A673 (cell line): ENCODE results near the gene MSL1. TPM values are rescaled to one million over a fixed set of nuclear protein-coding genes. Genes with fewer than 3 reads are reported as not detected.
A peak's percentile ranks its signal among the peaks of the same experiment; 100 is the strongest.

Experiments
- BruUV-seq: library from RNA; stranded (reverse); fragments of 400-500 nt; replicated peaks from 2 replicates; lab custom pipeline; 2021; lab: Mats Ljungman, UMichigan
- CTCF ChIA-PET: fragments of 300-600 bp; sonication (Branson Sonifier 250); formaldehyde crosslinking; loops from one replicate; lab custom pipeline; 2022; ENCODE audit warnings: antibody characterized with exemption; lab: Charles Lee
- POLR2A ChIA-PET: fragments of 300-600 bp; sonication (Branson Sonifier 250); formaldehyde crosslinking; loops from one replicate; lab custom pipeline; 2022; ENCODE audit warnings: antibody characterized with exemption; ENCODE audit not compliant: low non-redundant PET; lab: Charles Lee
- DNase-seq: peaks from one replicate; pipeline ENCODE4 v3.0.0-alpha.2; 2015; ENCODE audit warnings: low spot score
- H3K27ac ChIP-seq: fragments of 200-600 bp; sonication (generic); 2 replicates; pipeline ENCODE4 v1.5.1; 2016; ENCODE audit warnings: mixed run types, low read depth, mild to moderate bottlenecking, mixed read lengths, antibody characterized with exemption, low read length; ENCODE audit not compliant: poor library complexity, severe bottlenecking
- H3K27me3 ChIP-seq: fragments of 200-600 bp; sonication (generic); replicated peaks from 2 replicates; pipeline ENCODE4 v1.6.1; 2017; ENCODE audit warnings: mixed run types, low read depth, mild to moderate bottlenecking, mixed read lengths, antibody characterized with exemption, low read length; ENCODE audit not compliant: insufficient read depth, poor library complexity
- H3K36me3 ChIP-seq: fragments of 200-600 bp; sonication (generic); 2 replicates; pipeline ENCODE4 v1.6.1; 2016; ENCODE audit warnings: mixed run types, mild to moderate bottlenecking, mixed read lengths, antibody characterized with exemption, low read length; ENCODE audit not compliant: insufficient read depth, poor library complexity, severe bottlenecking
- H3K4me1 ChIP-seq: fragments of 200-600 bp; sonication (generic); 2 replicates; pipeline ENCODE4 v1.6.1; 2017; ENCODE audit warnings: mixed run types, mild to moderate bottlenecking, mixed read lengths, antibody characterized with exemption, low read length; ENCODE audit not compliant: insufficient read depth, poor library complexity, severe bottlenecking
- H3K4me3 ChIP-seq: fragments of 200-600 bp; sonication (generic); 2 replicates; pipeline ENCODE4 v1.5.1; 2016; ENCODE audit warnings: low read depth, mixed run types, mild to moderate bottlenecking, mixed read lengths, low read length; ENCODE audit not compliant: poor library complexity, severe bottlenecking
- H3K9me3 ChIP-seq: fragments of 200-600 bp; sonication (generic); 2 replicates; pipeline ENCODE4 v1.6.1; 2016; ENCODE audit warnings: mixed run types, low read depth, mild to moderate bottlenecking, mixed read lengths, antibody characterized with exemption, low read length; ENCODE audit not compliant: poor library complexity, severe bottlenecking
- CTCF ChIP-seq: fragments of 300-800, 200-600 bp; sonication (generic); conservative IDR thresholded peaks from 2 replicates; pipeline ENCODE4 v1.5.1; 2017; ENCODE audit warnings: low read depth, mild to moderate bottlenecking, antibody characterized with exemption, low read length, moderate library complexity, mixed read lengths
- EZH2 ChIP-seq: fragments of 200-600 bp; sonication (generic); IDR thresholded peaks from 2 replicates; pipeline ENCODE4 v1.6.1; 2017; ENCODE audit warnings: borderline replicate concordance, low read depth, mild to moderate bottlenecking, mixed read lengths, antibody characterized with exemption, low read length; ENCODE audit not compliant: poor library complexity, severe bottlenecking
- intact Hi-C: fragments of 100-400 bp; cut with micrococcal nuclease; formaldehyde crosslinking; loops from one replicate; pipeline ENCODE4 v1.10.0; 2022; ENCODE audit not compliant: unreplicated experiment
- total RNA-seq: library from RNA; stranded (reverse); gene quantifications from 2 replicates; pipeline ENCODE4 v1.2.3, GENCODE V29; 2021

The MSL1 gene
- total RNA-seq, 1 experiment from 2014 or later = 59.9 TPM

- intact Hi-C loops = loop anchor here (5.0 kb wide), 1 partner anchor 181 kb away; no protein-coding TSS in a partner anchor
- Histone ChIP-seq H3K4me1 (peaks cover 26% of the 10 kb centered on the region), H3K4me3 (no peak overlapping the region), H3K27ac (no peak overlapping the region), H3K36me3 (no peaks in the 10 kb centered on the region), H3K27me3 (no peaks in the 10 kb centered on the region), H3K9me3 (no peaks in the 10 kb centered on the region)
- peak; percentile 78 for DNase-seq
- ChIA-PET CTCF (no interaction called here), POLR2A (no interaction called here)
- BruUV-seq = no TSS peak
- TF ChIP-seq EZH2 = no peak
- peak; percentile 63 for TF ChIP-seq CTCF
Measured at GRCh38 chr17:40111221-40112128, 10.3 kb upstream of the MSL1 start.

- no peaks in the 10 kb centered on the region for H3K27me3 ChIP-seq
- BruUV-seq = no TSS peak
Measured at GRCh38 chr17:40112191-40112711, 9.5 kb upstream of the MSL1 start.

GRCh38 chr17:40112718-40113109 is 9.1 kb upstream of the MSL1 start:
- ChIA-PET CTCF (interaction anchor here (0.6 to 2.0 kb wide), 7 partner anchors 9 to 90 kb away, joined by 3 to 11 read pairs (median 4); partner anchors contain the start of genes MSL1 and NR1D1), POLR2A (no interaction called here)
- H3K4me1 ChIP-seq = peaks cover 20% of the 10 kb centered on the region
- BruUV-seq = no TSS peak
- no peaks in the 10 kb centered on the region for H3K27me3 ChIP-seq
- H3K4me3 ChIP-seq = no peak overlapping the region
- TF ChIP-seq CTCF = no peak
- no peak for TF ChIP-seq EZH2
- intact Hi-C loops = loop anchor here (5.0 kb wide), 1 partner anchor 180 kb away; no protein-coding TSS in a partner anchor
- no peak for DNase-seq
- H3K36me3 ChIP-seq = no peaks in the 10 kb centered on the region
- H3K9me3 ChIP-seq = no peaks in the 10 kb centered on the region
- no peak overlapping the region for H3K27ac ChIP-seq

More at GRCh38 chr17:40112191-40112711, 9.5 kb upstream of the MSL1 start:
- Histone ChIP-seq H3K4me1 (peaks cover 25% of the 10 kb centered on the region), H3K4me3 (no peak overlapping the region), H3K36me3 (no peaks in the 10 kb centered on the region), H3K9me3 (no peaks in the 10 kb centered on the region), H3K27ac (no peak overlapping the region)
- intact Hi-C loops = loop anchor here (5.0 kb wide), 1 partner anchor 180 kb away; no protein-coding TSS in a partner anchor
- no peak for TF ChIP-seq EZH2
- no peak for DNase-seq
- POLR2A ChIA-PET = no interaction called here
- CTCF ChIA-PET = interaction anchor here (1.1 to 2.0 kb wide), 3 partner anchors 10 to 80 kb away, joined by 4 to 11 read pairs (median 5); partner anchors contain the start of gene MSL1
